ENCODE data around the gene DOCK9. TPM values are rescaled to one million over a fixed set of nuclear protein-coding genes. Genes with fewer than 3 reads are reported as not detected.

The DOCK9 gene
- total and polyA plus RNA-seq, 2 donors (not counting 3 experiments of a cell fraction or from before 2014, with no cell fraction given) = 147 to 323 TPM

DNA sequence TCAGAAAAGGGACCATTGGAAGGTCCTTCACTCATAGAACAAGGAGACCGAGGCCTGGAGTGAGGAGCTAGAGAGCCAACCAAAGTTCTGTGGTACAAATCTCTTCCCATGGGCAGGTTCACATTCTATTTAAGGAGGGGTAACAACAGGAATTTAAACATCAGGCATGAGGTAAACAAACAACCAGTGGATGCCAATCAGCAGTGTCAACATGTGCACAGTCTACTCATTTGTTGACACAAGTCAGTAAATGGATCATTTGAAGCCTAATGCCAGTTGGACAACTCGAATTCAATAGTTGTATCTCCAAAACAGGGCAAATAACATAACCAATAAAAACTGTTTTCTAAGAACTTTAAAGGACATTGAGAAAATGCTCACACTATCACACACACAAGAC is 6.3 kb upstream of the DOCK9 start:
- BruUV-seq (replicated peaks) = no TSS peak
- intact Hi-C loops (cut with micrococcal nuclease) = no loop called here
- Histone ChIP-seq H4K20me1 (replicated peaks; ENCODE audit: control insufficient read depth, extremely low read depth, insufficient read depth, low read length) (no peaks in the 10 kb centered on the region), H3K9ac (replicated peaks; ENCODE audit: extremely low read depth, insufficient read depth, low read length) (no peak overlapping the region), H3K4me3 (replicated peaks in 1 of 3; ENCODE audit: insufficient read depth in 1 of 3, low read depth in 1 of 3, low read length in 3 of 3) (no peak overlapping the region), H3K4me1 (ENCODE audit: control insufficient read depth, extremely low read depth, insufficient read depth, low read length) (peaks cover 31% of the 10 kb centered on the region), H3K36me3 (ENCODE audit: control insufficient read depth in 2 of 2, extremely low read depth in 1 of 2, insufficient read depth in 2 of 2, low read length in 2 of 2) (peaks cover 0 to 2% of the 10 kb centered on the region in 2 experiments), H3K27ac (ENCODE audit: insufficient read depth, low read depth, low read length) (peak overlapping the region; percentile 14), H3K9me3 (replicated peaks; ENCODE audit: control insufficient read depth, insufficient read depth, low read length) (no peaks in the 10 kb centered on the region), H3K4me2 (ENCODE audit: insufficient read depth, low read length) (no peak overlapping the region), H2AFZ (ENCODE audit: low read depth, low read length) (no peak overlapping the region), H3K79me2 (ENCODE audit: control insufficient read depth, insufficient read depth, low read length) (peaks cover 4% of the 10 kb centered on the region), H3K27me3 (ENCODE audit: control insufficient read depth in 2 of 2, insufficient read depth in 2 of 2, low read length in 2 of 2) (no peaks in the 10 kb centered on the region), H3K9me1 (replicated peaks; ENCODE audit: control insufficient read depth, extremely low read depth, insufficient read depth, low read length) (no peaks in the 10 kb centered on the region)
- CTCF ChIA-PET = interaction anchor here (0.9 to 2.4 kb wide), 3 partner anchors 12 to 50 kb away, joined by 3 to 8 read pairs (median 4); no protein-coding TSS in a partner anchor
- dilution Hi-C loops (cut with MboI; ENCODE audit: extremely low pct_ligation_motif_present, low sequenced_read_pairs) = no loop called here
- DNase-seq (ENCODE audit: low read depth, low spot score) = no peak
- no peak for FAIRE-seq
- TF ChIP-seq, protein P1, sequence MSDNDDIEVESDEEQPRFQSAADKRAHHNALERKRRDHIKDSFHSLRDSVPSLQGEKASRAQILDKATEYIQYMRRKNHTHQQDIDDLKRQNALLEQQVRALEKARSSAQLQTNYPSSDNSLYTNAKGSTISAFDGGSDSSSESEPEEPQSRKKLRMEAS (IDR thresholded peaks at IDR 0.05; ENCODE audit: insufficient read depth, insufficient read length) = no peak
- TF ChIP-seq POLR2A (IDR thresholded peaks at IDR 0.05; ENCODE audit: low read depth, low read length) = no peak
- TF ChIP-seq FOS (IDR thresholded peaks at IDR 0.05; ENCODE audit: borderline replicate concordance, insufficient read depth, low read length) = no peak
- no peak for TF ChIP-seq EZH2 (IDR thresholded peaks at IDR 0.05; ENCODE audit: borderline replicate concordance, low read depth, low read length, severe bottlenecking)
- TF ChIP-seq POLR2AphosphoS5 (IDR thresholded peaks at IDR 0.05; ENCODE audit: insufficient read depth, low read depth, low read length) = no peak
- no peak for TF ChIP-seq GATA2 (IDR thresholded peaks at IDR 0.05; ENCODE audit: insufficient read depth, insufficient read length, low read depth, low read length)
- TF ChIP-seq, protein P2, sequence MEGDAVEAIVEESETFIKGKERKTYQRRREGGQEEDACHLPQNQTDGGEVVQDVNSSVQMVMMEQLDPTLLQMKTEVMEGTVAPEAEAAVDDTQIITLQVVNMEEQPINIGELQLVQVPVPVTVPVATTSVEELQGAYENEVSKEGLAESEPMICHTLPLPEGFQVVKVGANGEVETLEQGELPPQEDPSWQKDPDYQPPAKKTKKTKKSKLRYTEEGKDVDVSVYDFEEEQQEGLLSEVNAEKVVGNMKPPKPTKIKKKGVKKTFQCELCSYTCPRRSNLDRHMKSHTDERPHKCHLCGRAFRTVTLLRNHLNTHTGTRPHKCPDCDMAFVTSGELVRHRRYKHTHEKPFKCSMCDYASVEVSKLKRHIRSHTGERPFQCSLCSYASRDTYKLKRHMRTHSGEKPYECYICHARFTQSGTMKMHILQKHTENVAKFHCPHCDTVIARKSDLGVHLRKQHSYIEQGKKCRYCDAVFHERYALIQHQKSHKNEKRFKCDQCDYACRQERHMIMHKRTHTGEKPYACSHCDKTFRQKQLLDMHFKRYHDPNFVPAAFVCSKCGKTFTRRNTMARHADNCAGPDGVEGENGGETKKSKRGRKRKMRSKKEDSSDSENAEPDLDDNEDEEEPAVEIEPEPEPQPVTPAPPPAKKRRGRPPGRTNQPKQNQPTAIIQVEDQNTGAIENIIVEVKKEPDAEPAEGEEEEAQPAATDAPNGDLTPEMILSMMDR (IDR thresholded peaks at IDR 0.05; ENCODE audit: extremely low read depth in 1 of 2, insufficient read depth in 1 of 2, low read depth in 1 of 2, low read length in 2 of 2) = no peak
- no peak for TF ChIP-seq JUN (IDR thresholded peaks at IDR 0.05; ENCODE audit: borderline replicate concordance, insufficient read depth, insufficient read length, low read depth)
- no peak for TF ChIP-seq MYC (IDR thresholded peaks at IDR 0.05; ENCODE audit: low read depth, low read length)
- POLR2A ChIA-PET = no interaction called here

Measured in endothelial cell of umbilical vein (primary cell).